GM10248 (cell line): Measurements from ENCODE around the gene MGLL.

Experiments
- CTCF ChIA-PET: fragments of 300-600 bp; sonication (Branson Sonifier 250); formaldehyde crosslinking; extraction: SDS; loops from one replicate; lab custom pipeline; 2021; ENCODE audit warnings: antibody characterized with exemption; lab: Yijun Ruan, JAX
- POLR2A ChIA-PET: fragments of 350-650 bp; sonication (Branson Sonifier 250); formaldehyde crosslinking; extraction: SDS; loops from one replicate; lab custom pipeline; 2020; ENCODE audit warnings: antibody characterized with exemption; lab: Yijun Ruan, JAX
- DNase-seq: peaks from one replicate; pipeline ENCODE4 v3.0.0; 2012; ENCODE audit errors: extremely low spot score
- CTCF ChIP-seq: IDR thresholded peaks from 2 replicates; pipeline ENCODE4 v1.5.1; 2012; ENCODE audit warnings: mild to moderate bottlenecking, low read depth; ENCODE audit errors: extremely low read depth, missing control alignments, control extremely low read depth

Gene MGLL

GRCh38 chr3:127772273-127772672, 50.0 kb downstream of the MGLL start:
- ChIA-PET POLR2A (no interaction called here), CTCF (no interaction called here)
- TF ChIP-seq CTCF = no peak
- DNase-seq = no peak

GRCh38 chr3:127771746-127772145, 50.6 kb downstream of the MGLL start:
- no peak for DNase-seq
- ChIA-PET POLR2A (no interaction called here), CTCF (interaction anchor here (1.0 to 1.8 kb wide), 2 partner anchors 10 to 19 kb away, joined by 3 to 7 read pairs; no protein-coding TSS in a partner anchor)
- no peak for TF ChIP-seq CTCF

GRCh38 chr3:127770671-127771355, 51.5 kb downstream of the MGLL start:
- TF ChIP-seq CTCF = no peak
- no peak for DNase-seq
- POLR2A ChIA-PET = interaction anchor here (0.7 kb wide), 1 partner anchor 1053 kb away, joined by 3 read pairs; no protein-coding TSS in a partner anchor
- CTCF ChIA-PET = interaction anchor here (1.0 to 13.4 kb wide), 5 partner anchors 9 to 20 kb away, joined by 3 to 112 read pairs (median 13); no protein-coding TSS in a partner anchor

GRCh38 chr3:127769284-127770081, 52.8 kb downstream of the MGLL start:
- POLR2A ChIA-PET = interaction anchor here (0.5 kb wide), 1 partner anchor 8 kb away, joined by 3 read pairs; no protein-coding TSS in a partner anchor
- no peak for DNase-seq
- no peak for TF ChIP-seq CTCF
- CTCF ChIA-PET = interaction anchor here (0.9 to 13.4 kb wide), 5 partner anchors 10 to 49 kb away, joined by 3 to 112 read pairs (median 13); no protein-coding TSS in a partner anchor

GRCh38 chr3:127768346-127769008, 53.8 kb downstream of the MGLL start:
- ChIA-PET POLR2A (no interaction called here), CTCF (interaction anchor here (0.9 to 13.4 kb wide), 7 partner anchors 9 to 50 kb away, joined by 3 to 112 read pairs (median 3); no protein-coding TSS in a partner anchor)
- TF ChIP-seq CTCF = no peak
- DNase-seq = no peak

GRCh38 chr3:127767126-127767525, 55.2 kb downstream of the MGLL start:
- DNase-seq = no peak
- CTCF ChIA-PET = interaction anchor here (1.8 to 13.4 kb wide), 3 partner anchors 13 to 16 kb away, joined by 7 to 112 read pairs (median 19); no protein-coding TSS in a partner anchor
- POLR2A ChIA-PET = interaction anchor here (1.4 kb wide), 1 partner anchor 12 kb away, joined by 3 read pairs; no protein-coding TSS in a partner anchor
- TF ChIP-seq CTCF = no peak
